ENCODE data around the gene PTPRG.

DNA sequence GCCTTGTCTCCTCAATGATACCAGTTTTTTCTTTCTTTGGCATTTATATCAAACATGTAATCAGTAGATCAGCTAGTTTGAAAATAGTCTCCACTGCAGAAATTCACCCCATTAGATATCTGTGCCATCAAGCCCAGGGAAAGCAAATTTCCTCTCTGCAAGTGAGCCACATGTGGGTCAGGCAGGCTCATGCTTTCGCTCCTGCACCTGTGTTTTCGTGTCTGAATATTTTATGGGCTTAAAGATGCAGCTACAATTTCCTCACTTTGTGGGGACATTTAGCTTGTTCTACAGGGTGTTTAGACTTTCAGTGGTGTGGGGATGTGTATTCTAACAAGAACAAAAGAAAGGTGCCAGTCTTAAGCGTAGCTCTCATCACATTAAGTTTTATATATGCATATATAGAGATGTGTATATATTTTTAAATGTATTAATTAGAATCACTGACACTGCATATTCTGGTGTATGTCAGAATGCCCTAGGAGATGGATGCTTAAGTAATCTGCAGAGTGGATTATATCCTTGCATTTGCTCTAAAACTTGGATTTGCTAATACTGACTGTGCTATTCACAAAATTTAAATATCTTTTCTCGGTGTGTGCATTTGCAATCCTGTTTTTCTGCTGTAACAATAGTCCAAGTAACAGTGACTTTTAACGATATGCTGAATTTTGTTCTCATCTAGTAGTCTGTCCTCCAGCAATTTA, 372.6 kb downstream of the PTPRG start:
- TF ChIP-seq EZH2 (IDR thresholded peaks at IDR 0.05; ENCODE audit: borderline replicate concordance, low read depth, low read length, poor library complexity, severe bottlenecking), result no peak
- TF ChIP-seq, protein P1, sequence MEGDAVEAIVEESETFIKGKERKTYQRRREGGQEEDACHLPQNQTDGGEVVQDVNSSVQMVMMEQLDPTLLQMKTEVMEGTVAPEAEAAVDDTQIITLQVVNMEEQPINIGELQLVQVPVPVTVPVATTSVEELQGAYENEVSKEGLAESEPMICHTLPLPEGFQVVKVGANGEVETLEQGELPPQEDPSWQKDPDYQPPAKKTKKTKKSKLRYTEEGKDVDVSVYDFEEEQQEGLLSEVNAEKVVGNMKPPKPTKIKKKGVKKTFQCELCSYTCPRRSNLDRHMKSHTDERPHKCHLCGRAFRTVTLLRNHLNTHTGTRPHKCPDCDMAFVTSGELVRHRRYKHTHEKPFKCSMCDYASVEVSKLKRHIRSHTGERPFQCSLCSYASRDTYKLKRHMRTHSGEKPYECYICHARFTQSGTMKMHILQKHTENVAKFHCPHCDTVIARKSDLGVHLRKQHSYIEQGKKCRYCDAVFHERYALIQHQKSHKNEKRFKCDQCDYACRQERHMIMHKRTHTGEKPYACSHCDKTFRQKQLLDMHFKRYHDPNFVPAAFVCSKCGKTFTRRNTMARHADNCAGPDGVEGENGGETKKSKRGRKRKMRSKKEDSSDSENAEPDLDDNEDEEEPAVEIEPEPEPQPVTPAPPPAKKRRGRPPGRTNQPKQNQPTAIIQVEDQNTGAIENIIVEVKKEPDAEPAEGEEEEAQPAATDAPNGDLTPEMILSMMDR (conservative IDR thresholded peaks at IDR 0.05; ENCODE audit: low read depth, low read length), result no peak
